Measurements from ENCODE around the gene SBNO2. TPM values are rescaled to one million over a fixed set of nuclear protein-coding genes. Genes with fewer than 3 reads are reported as not detected.

SBNO2 gene
- total and polyA plus RNA-seq, 2 experiments from 2014 or later: 6.9 to 35.4 TPM

DNA sequence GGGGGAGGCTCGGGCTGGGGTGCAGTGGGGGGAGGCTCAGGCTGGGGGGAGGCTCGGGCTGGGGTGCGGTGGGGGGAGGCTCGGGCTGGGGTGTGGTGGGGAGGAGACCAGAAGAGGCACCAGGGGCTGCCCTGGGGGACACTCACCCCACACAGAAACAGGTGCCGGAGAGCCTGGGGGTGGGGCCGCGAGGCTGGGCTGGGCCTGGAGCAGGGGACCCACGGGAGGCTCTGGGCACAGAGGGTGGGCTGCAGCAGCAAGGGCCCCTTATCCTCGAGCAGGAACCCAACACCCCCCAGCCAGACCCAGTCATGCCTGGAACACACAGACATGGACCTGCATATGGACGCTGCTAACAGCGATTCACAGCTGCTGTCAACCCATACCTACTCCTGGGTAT lies 35.9 kb downstream of the SBNO2 start:
- Histone ChIP-seq H3K79me2 (replicated peaks; ENCODE audit: insufficient read depth) (no peaks in the 10 kb centered on the region), H3K27ac (ENCODE audit: low read depth) (no peak overlapping the region), H3K27me3 (ENCODE audit: insufficient read depth) (no peaks in the 10 kb centered on the region), H3K36me3 (ENCODE audit: insufficient read depth) (peaks cover 2% of the 10 kb centered on the region; the same call in 1 of the 2 replicates), H3K4me3 (no peak overlapping the region), H2AFZ (no peak overlapping the region), H3K9me2 (ENCODE audit: insufficient read depth) (no peaks in the 10 kb centered on the region), H3F3A (replicated peaks; ENCODE audit: low read depth) (no peaks in the 10 kb centered on the region; the same call in 1 of the 2 replicates), H3K4me2 (no peak overlapping the region), H4K20me1 (replicated peaks; ENCODE audit: insufficient read depth) (0 out of 2 replicates have a peak, but pooled peaks cover 4% of the 10 kb centered on the region), H3K4me1 (ENCODE audit: insufficient read depth) (no peaks in the 10 kb centered on the region)
- no peak for ATAC-seq
- DNase-seq (ENCODE audit: low spot score): no peak
- H3K27ac Mint-ChIP-seq: no peak overlapping the region
- no peak overlapping the region for H3K4me3 Mint-ChIP-seq
- TF ChIP-seq ZNF114 (CRISPR knock-in tag; IDR thresholded peaks at IDR 0.05): no peak
- no peak for TF ChIP-seq CREB1 (CRISPR knock-in tag; IDR thresholded peaks at IDR 0.05; ENCODE audit: low read depth)
- TF ChIP-seq POLR2AphosphoS5 (IDR thresholded peaks at IDR 0.05; ENCODE audit: low read depth): no peak
- TF ChIP-seq, protein P1, sequence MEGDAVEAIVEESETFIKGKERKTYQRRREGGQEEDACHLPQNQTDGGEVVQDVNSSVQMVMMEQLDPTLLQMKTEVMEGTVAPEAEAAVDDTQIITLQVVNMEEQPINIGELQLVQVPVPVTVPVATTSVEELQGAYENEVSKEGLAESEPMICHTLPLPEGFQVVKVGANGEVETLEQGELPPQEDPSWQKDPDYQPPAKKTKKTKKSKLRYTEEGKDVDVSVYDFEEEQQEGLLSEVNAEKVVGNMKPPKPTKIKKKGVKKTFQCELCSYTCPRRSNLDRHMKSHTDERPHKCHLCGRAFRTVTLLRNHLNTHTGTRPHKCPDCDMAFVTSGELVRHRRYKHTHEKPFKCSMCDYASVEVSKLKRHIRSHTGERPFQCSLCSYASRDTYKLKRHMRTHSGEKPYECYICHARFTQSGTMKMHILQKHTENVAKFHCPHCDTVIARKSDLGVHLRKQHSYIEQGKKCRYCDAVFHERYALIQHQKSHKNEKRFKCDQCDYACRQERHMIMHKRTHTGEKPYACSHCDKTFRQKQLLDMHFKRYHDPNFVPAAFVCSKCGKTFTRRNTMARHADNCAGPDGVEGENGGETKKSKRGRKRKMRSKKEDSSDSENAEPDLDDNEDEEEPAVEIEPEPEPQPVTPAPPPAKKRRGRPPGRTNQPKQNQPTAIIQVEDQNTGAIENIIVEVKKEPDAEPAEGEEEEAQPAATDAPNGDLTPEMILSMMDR (conservative IDR thresholded peaks at IDR 0.05; ENCODE audit: low read depth in 2 of 2): no peak
- TF ChIP-seq STAT1 (IDR thresholded peaks at IDR 0.05; ENCODE audit: unreplicated experiment): no peak
- no peak for TF ChIP-seq EZH2phosphoT487 (IDR thresholded peaks at IDR 0.05; ENCODE audit: unreplicated experiment)
- no peak for TF ChIP-seq EZH2 (IDR thresholded peaks at IDR 0.05; ENCODE audit: low read depth, unreplicated experiment)
- TF ChIP-seq, protein P2, sequence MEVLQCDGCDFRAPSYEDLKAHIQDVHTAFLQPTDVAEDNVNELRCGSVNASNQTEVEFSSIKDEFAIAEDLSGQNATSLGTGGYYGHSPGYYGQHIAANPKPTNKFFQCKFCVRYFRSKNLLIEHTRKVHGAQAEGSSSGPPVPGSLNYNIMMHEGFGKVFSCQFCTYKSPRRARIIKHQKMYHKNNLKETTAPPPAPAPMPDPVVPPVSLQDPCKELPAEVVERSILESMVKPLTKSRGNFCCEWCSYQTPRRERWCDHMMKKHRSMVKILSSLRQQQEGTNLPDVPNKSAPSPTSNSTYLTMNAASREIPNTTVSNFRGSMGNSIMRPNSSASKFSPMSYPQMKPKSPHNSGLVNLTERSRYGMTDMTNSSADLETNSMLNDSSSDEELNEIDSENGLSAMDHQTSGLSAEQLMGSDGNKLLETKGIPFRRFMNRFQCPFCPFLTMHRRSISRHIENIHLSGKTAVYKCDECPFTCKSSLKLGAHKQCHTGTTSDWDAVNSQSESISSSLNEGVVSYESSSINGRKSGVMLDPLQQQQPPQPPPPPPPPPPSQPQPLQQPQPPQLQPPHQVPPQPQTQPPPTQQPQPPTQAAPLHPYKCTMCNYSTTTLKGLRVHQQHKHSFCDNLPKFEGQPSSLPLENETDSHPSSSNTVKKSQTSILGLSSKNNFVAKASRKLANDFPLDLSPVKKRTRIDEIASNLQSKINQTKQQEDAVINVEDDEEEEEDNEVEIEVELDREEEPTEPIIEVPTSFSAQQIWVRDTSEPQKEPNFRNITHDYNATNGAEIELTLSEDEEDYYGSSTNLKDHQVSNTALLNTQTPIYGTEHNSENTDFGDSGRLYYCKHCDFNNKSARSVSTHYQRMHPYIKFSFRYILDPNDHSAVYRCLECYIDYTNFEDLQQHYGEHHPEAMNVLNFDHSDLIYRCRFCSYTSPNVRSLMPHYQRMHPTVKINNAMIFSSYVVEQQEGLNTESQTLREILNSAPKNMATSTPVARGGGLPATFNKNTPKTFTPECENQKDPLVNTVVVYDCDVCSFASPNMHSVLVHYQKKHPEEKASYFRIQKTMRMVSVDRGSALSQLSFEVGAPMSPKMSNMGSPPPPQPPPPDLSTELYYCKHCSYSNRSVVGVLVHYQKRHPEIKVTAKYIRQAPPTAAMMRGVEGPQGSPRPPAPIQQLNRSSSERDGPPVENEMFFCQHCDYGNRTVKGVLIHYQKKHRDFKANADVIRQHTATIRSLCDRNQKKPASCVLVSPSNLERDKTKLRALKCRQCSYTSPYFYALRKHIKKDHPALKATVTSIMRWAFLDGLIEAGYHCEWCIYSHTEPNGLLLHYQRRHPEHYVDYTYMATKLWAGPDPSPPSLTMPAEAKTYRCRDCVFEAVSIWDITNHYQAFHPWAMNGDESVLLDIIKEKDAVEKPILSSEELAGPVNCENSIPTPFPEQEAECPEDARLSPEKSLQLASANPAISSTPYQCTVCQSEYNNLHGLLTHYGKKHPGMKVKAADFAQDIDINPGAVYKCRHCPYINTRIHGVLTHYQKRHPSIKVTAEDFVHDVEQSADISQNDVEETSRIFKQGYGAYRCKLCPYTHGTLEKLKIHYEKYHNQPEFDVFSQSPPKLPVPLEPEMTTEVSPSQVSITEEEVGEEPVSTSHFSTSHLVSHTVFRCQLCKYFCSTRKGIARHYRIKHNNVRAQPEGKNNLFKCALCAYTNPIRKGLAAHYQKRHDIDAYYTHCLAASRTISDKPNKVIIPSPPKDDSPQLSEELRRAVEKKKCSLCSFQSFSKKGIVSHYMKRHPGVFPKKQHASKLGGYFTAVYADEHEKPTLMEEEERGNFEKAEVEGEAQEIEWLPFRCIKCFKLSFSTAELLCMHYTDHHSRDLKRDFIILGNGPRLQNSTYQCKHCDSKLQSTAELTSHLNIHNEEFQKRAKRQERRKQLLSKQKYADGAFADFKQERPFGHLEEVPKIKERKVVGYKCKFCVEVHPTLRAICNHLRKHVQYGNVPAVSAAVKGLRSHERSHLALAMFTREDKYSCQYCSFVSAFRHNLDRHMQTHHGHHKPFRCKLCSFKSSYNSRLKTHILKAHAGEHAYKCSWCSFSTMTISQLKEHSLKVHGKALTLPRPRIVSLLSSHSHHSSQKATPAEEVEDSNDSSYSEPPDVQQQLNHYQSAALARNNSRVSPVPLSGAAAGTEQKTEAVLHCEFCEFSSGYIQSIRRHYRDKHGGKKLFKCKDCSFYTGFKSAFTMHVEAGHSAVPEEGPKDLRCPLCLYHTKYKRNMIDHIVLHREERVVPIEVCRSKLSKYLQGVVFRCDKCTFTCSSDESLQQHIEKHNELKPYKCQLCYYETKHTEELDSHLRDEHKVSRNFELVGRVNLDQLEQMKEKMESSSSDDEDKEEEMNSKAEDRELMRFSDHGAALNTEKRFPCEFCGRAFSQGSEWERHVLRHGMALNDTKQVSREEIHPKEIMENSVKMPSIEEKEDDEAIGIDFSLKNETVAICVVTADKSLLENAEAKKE (CRISPR knock-in tag; IDR thresholded peaks at IDR 0.05): no peak
- TF ChIP-seq NANOG (IDR thresholded peaks at IDR 0.05; ENCODE audit: borderline replicate concordance): no peak
- TF ChIP-seq, protein P3, sequence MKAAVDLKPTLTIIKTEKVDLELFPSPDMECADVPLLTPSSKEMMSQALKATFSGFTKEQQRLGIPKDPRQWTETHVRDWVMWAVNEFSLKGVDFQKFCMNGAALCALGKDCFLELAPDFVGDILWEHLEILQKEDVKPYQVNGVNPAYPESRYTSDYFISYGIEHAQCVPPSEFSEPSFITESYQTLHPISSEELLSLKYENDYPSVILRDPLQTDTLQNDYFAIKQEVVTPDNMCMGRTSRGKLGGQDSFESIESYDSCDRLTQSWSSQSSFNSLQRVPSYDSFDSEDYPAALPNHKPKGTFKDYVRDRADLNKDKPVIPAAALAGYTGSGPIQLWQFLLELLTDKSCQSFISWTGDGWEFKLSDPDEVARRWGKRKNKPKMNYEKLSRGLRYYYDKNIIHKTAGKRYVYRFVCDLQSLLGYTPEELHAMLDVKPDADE (IDR thresholded peaks at IDR 0.05): no peak
- TF ChIP-seq JUNB (IDR thresholded peaks at IDR 0.05; ENCODE audit: unreplicated experiment): no peak
- TF ChIP-seq, protein P4, sequence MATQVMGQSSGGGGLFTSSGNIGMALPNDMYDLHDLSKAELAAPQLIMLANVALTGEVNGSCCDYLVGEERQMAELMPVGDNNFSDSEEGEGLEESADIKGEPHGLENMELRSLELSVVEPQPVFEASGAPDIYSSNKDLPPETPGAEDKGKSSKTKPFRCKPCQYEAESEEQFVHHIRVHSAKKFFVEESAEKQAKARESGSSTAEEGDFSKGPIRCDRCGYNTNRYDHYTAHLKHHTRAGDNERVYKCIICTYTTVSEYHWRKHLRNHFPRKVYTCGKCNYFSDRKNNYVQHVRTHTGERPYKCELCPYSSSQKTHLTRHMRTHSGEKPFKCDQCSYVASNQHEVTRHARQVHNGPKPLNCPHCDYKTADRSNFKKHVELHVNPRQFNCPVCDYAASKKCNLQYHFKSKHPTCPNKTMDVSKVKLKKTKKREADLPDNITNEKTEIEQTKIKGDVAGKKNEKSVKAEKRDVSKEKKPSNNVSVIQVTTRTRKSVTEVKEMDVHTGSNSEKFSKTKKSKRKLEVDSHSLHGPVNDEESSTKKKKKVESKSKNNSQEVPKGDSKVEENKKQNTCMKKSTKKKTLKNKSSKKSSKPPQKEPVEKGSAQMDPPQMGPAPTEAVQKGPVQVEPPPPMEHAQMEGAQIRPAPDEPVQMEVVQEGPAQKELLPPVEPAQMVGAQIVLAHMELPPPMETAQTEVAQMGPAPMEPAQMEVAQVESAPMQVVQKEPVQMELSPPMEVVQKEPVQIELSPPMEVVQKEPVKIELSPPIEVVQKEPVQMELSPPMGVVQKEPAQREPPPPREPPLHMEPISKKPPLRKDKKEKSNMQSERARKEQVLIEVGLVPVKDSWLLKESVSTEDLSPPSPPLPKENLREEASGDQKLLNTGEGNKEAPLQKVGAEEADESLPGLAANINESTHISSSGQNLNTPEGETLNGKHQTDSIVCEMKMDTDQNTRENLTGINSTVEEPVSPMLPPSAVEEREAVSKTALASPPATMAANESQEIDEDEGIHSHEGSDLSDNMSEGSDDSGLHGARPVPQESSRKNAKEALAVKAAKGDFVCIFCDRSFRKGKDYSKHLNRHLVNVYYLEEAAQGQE (IDR thresholded peaks at IDR 0.05; ENCODE audit: unreplicated experiment): no peak
- TF ChIP-seq ZNF331 (CRISPR knock-in tag; IDR thresholded peaks at IDR 0.05; ENCODE audit: low read depth): no peak
- peaks cover 19% of the 10 kb centered on the region for H3K27me3 Mint-ChIP-seq (ENCODE audit: insufficient read depth, low read depth, poor library complexity)
- H3K4me1 Mint-ChIP-seq: peaks cover 6% of the 10 kb centered on the region
- H3K9me3 Mint-ChIP-seq: no peaks in the 10 kb centered on the region
- peaks cover 14% of the 10 kb centered on the region for H3K36me3 Mint-ChIP-seq (ENCODE audit: low read depth)

All from GM23338 (cell line).